ENCODE measurements around the gene NEUROD2. TPM values are rescaled to one million over a fixed set of nuclear protein-coding genes. Genes with fewer than 3 reads are reported as not detected.

NEUROD2 gene
- total RNA-seq, 1 donor from 2014 or later = not detected

- no peaks in the 10 kb centered on the region for H3K36me3 ChIP-seq
- Mint-ChIP-seq H3K4me3 (no peak overlapping the region), H3K36me3 (no peaks in the 10 kb centered on the region), H3K4me1 (peaks cover 3% of the 10 kb centered on the region), H3K27ac (no peak overlapping the region), H3K27me3 (ENCODE audit: insufficient read depth, low read depth) (peaks cover 92% of the 10 kb centered on the region), H3K9me3 (peaks cover 8% of the 10 kb centered on the region)
- no peaks in the 10 kb centered on the region for H3K79me2 ChIP-seq (ENCODE audit: low read depth)
- TF ChIP-seq, protein P1, sequence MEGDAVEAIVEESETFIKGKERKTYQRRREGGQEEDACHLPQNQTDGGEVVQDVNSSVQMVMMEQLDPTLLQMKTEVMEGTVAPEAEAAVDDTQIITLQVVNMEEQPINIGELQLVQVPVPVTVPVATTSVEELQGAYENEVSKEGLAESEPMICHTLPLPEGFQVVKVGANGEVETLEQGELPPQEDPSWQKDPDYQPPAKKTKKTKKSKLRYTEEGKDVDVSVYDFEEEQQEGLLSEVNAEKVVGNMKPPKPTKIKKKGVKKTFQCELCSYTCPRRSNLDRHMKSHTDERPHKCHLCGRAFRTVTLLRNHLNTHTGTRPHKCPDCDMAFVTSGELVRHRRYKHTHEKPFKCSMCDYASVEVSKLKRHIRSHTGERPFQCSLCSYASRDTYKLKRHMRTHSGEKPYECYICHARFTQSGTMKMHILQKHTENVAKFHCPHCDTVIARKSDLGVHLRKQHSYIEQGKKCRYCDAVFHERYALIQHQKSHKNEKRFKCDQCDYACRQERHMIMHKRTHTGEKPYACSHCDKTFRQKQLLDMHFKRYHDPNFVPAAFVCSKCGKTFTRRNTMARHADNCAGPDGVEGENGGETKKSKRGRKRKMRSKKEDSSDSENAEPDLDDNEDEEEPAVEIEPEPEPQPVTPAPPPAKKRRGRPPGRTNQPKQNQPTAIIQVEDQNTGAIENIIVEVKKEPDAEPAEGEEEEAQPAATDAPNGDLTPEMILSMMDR (IDR thresholded peaks at IDR 0.05) = no peak
- no peak for TF ChIP-seq EZH2 (IDR thresholded peaks at IDR 0.05)
- H3K4me3 ChIP-seq = no peak overlapping the region
- no peak overlapping the region for H3K27ac ChIP-seq
- DNase-seq (ENCODE audit: low spot score) = no peak
- peaks cover 92% of the 10 kb centered on the region for H4K20me1 ChIP-seq (ENCODE audit: low read depth)
- peaks cover 100% of the 10 kb centered on the region for H3K27me3 ChIP-seq
- H3K9ac ChIP-seq = no peak overlapping the region
- no peaks in the 10 kb centered on the region for H3K9me3 ChIP-seq (ENCODE audit: low read depth)
- no peak overlapping the region for H2AFZ ChIP-seq (replicated peaks)
- peaks cover 24% of the 10 kb centered on the region for H3F3A ChIP-seq (ENCODE audit: low read depth)
- H3K4me1 ChIP-seq = no peaks in the 10 kb centered on the region
- no peak overlapping the region for H3K4me2 ChIP-seq
These were observed 9.1 kb downstream of the NEUROD2 start for GRCh38 chr17:39598630-39599003.

DNA sequence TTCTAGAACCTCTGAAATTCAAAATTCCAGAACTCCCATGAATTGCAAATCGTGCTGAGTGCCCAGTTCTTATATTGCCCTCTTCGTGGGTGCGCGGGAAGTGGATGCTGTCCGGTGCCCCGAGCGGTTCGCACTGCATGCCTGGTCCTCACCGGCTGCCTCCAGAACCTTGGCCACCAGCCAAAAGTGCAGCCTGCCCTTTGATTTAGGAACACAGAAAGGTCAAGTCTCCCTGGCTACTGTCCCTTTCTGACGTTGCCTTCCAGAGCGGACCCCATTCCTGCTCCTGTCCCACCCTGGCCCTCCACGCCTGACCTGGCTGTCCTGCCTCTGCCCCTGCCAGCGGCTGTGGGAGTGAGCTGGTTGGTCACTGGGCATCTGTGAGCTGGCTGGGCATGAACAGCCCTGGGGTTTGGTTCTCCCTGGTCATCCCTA, 9.7 kb downstream of the NEUROD2 start:
- Mint-ChIP-seq H3K27ac (no peak overlapping the region), H3K9me3 (peaks cover 6% of the 10 kb centered on the region), H3K27me3 (ENCODE audit: insufficient read depth, low read depth) (peaks cover 91% of the 10 kb centered on the region), H3K4me1 (no peaks in the 10 kb centered on the region), H3K36me3 (no peaks in the 10 kb centered on the region), H3K4me3 (no peak overlapping the region)
- no peak for DNase-seq (ENCODE audit: low spot score)
- H2AFZ ChIP-seq (replicated peaks) = no peak overlapping the region
- peaks cover 100% of the 10 kb centered on the region for H3K27me3 ChIP-seq
- H3K9ac ChIP-seq = no peak overlapping the region
- no peaks in the 10 kb centered on the region for H3K36me3 ChIP-seq
- peaks cover 19% of the 10 kb centered on the region for H3F3A ChIP-seq (ENCODE audit: low read depth)
- H4K20me1 ChIP-seq (ENCODE audit: low read depth) = peaks cover 91% of the 10 kb centered on the region
- no peaks in the 10 kb centered on the region for H3K4me1 ChIP-seq
- TF ChIP-seq EZH2phosphoT487 (IDR thresholded peaks at IDR 0.05) = no peak
- TF ChIP-seq, protein P1 (IDR thresholded peaks at IDR 0.05) = no peak
- TF ChIP-seq EZH2 (IDR thresholded peaks at IDR 0.05) = no peak
- H3K79me2 ChIP-seq (ENCODE audit: low read depth) = no peaks in the 10 kb centered on the region
- H3K4me2 ChIP-seq = no peak overlapping the region
- H3K9me3 ChIP-seq (ENCODE audit: low read depth) = no peaks in the 10 kb centered on the region
- H3K27ac ChIP-seq = no peak overlapping the region
- H3K4me3 ChIP-seq = no peak overlapping the region

- H3K9me3 ChIP-seq (ENCODE audit: low read depth) = no peaks in the 10 kb centered on the region
- H3F3A ChIP-seq (ENCODE audit: low read depth) = peaks cover 13% of the 10 kb centered on the region
- H3K36me3 ChIP-seq = no peaks in the 10 kb centered on the region
- H3K4me2 ChIP-seq = no peak overlapping the region
- no peaks in the 10 kb centered on the region for H3K79me2 ChIP-seq (ENCODE audit: low read depth)
- peaks cover 91% of the 10 kb centered on the region for H4K20me1 ChIP-seq (ENCODE audit: low read depth)
- H3K9ac ChIP-seq = no peak overlapping the region
- H3K9me3 Mint-ChIP-seq = peaks cover 6% of the 10 kb centered on the region
- H2AFZ ChIP-seq (replicated peaks) = no peak overlapping the region
- no peak overlapping the region for H3K4me3 Mint-ChIP-seq
- H3K4me3 ChIP-seq = no peak overlapping the region
- no peak overlapping the region for H3K27ac ChIP-seq
- H3K27me3 ChIP-seq = peaks cover 100% of the 10 kb centered on the region
- peaks cover 86% of the 10 kb centered on the region for H3K27me3 Mint-ChIP-seq (ENCODE audit: insufficient read depth, low read depth)
- DNase-seq (ENCODE audit: low spot score) = no peak
- H3K36me3 Mint-ChIP-seq = no peaks in the 10 kb centered on the region
- H3K4me1 ChIP-seq = no peaks in the 10 kb centered on the region
- no peaks in the 10 kb centered on the region for H3K4me1 Mint-ChIP-seq
- TF ChIP-seq, protein P1 (IDR thresholded peaks at IDR 0.05) = no peak
- TF ChIP-seq EZH2phosphoT487 (IDR thresholded peaks at IDR 0.05) (no peak), EZH2 (IDR thresholded peaks at IDR 0.05) (no peak)
- no peak overlapping the region for H3K27ac Mint-ChIP-seq
These were observed 10.2 kb downstream of the NEUROD2 start for GRCh38 chr17:39597372-39598046.

Data from neural progenitor cell (in vitro differentiated cells).